Measurements from ENCODE around the gene ABCA2.

The ABCA2 gene

GRCh38 chr9:137026384-137026783 is 1.7 kb downstream of the ABCA2 start:
- ChIA-PET CTCF (no interaction called here), POLR2A (interaction anchor here (1.0 to 1.7 kb wide), 2 partner anchors 34 to 104 kb away, joined by 8 read pairs; partner anchors contain the start of gene PAXX)
- no peak for DNase-seq (ENCODE audit: extremely low spot score)
- TF ChIP-seq SUZ12 (IDR thresholded peaks at IDR 0.05) (no peak), FOXM1 (IDR thresholded peaks at IDR 0.05; ENCODE audit: borderline replicate concordance) (no peak), CTBP1 (IDR thresholded peaks at IDR 0.05; ENCODE audit: borderline replicate concordance) (no peak), TARDBP (IDR thresholded peaks at IDR 0.05) (no peak), ARNT (IDR thresholded peaks at IDR 0.05) (no peak), FOXA1 (IDR thresholded peaks at IDR 0.05) (no peak), LEF1 (IDR thresholded peaks at IDR 0.05; ENCODE audit: borderline replicate concordance) (no peak), HDGF (IDR thresholded peaks at IDR 0.05; ENCODE audit: borderline replicate concordance) (no peak)

- POLR2A ChIA-PET, result interaction anchor here (1.0 kb wide), 1 partner anchor 215 kb away, joined by 3 read pairs; no protein-coding TSS in a partner anchor
- DNase-seq (ENCODE audit: extremely low spot score), result no peak
- CTCF ChIA-PET, result no interaction called here
- TF ChIP-seq PKNOX1 (IDR thresholded peaks at IDR 0.05), result no peak
- no peak for TF ChIP-seq CTBP1 (IDR thresholded peaks at IDR 0.05; ENCODE audit: borderline replicate concordance)
- no peak for TF ChIP-seq L3MBTL2 (conservative IDR thresholded peaks at IDR 0.05)
- no peak for TF ChIP-seq SUZ12 (IDR thresholded peaks at IDR 0.05)
- no peak for TF ChIP-seq BHLHE40 (IDR thresholded peaks at IDR 0.05; ENCODE audit: borderline replicate concordance)
- TF ChIP-seq FOXM1 (IDR thresholded peaks at IDR 0.05; ENCODE audit: borderline replicate concordance), result no peak
- TF ChIP-seq FOXA1 (IDR thresholded peaks at IDR 0.05), result no peak
- TF ChIP-seq ELF4 (IDR thresholded peaks at IDR 0.05), result no peak
- TF ChIP-seq ARNT (IDR thresholded peaks at IDR 0.05), result no peak
- TF ChIP-seq ZNF384 (IDR thresholded peaks at IDR 0.05), result no peak
- no peak for TF ChIP-seq FOXK2 (IDR thresholded peaks at IDR 0.05)
- no peak for TF ChIP-seq LEF1 (IDR thresholded peaks at IDR 0.05; ENCODE audit: borderline replicate concordance)
These were observed 2.5 kb downstream of the ABCA2 start for GRCh38 chr9:137025517-137025966.

GRCh38 chr9:137023583-137023991 is 4.5 kb downstream of the ABCA2 start:
- no peak for DNase-seq (ENCODE audit: extremely low spot score)
- TF ChIP-seq CTBP1 (IDR thresholded peaks at IDR 0.05; ENCODE audit: borderline replicate concordance), result no peak
- TF ChIP-seq PKNOX1 (IDR thresholded peaks at IDR 0.05), result no peak
- TF ChIP-seq HDGF (IDR thresholded peaks at IDR 0.05; ENCODE audit: borderline replicate concordance), result no peak
- TF ChIP-seq FOXK2 (IDR thresholded peaks at IDR 0.05), result no peak
- no peak for TF ChIP-seq ARNT (IDR thresholded peaks at IDR 0.05)
- no peak for TF ChIP-seq NFRKB (IDR thresholded peaks at IDR 0.05)
- TF ChIP-seq SP1 (IDR thresholded peaks at IDR 0.05), result no peak
- no peak for TF ChIP-seq BHLHE40 (IDR thresholded peaks at IDR 0.05; ENCODE audit: borderline replicate concordance)
- TF ChIP-seq SUZ12 (IDR thresholded peaks at IDR 0.05), result no peak
- POLR2A ChIA-PET, result interaction anchor here (1.4 kb wide), 1 partner anchor 73 kb away, joined by 3 read pairs; no protein-coding TSS in a partner anchor
- CTCF ChIA-PET, result interaction anchor here (1.9 kb wide), 1 partner anchor 76 kb away, joined by 5 read pairs; no protein-coding TSS in a partner anchor

- POLR2A ChIA-PET, result interaction anchor here (1.2 to 1.4 kb wide), 2 partner anchors 30 to 72 kb away, joined by 3 read pairs; no protein-coding TSS in a partner anchor
- DNase-seq (ENCODE audit: extremely low spot score), result no peak
- CTCF ChIA-PET, result interaction anchor here (1.2 to 1.9 kb wide), 2 partner anchors 12 to 75 kb away, joined by 5 read pairs; no protein-coding TSS in a partner anchor
- no peak for TF ChIP-seq SUZ12 (IDR thresholded peaks at IDR 0.05)
- TF ChIP-seq BHLHE40 (IDR thresholded peaks at IDR 0.05; ENCODE audit: borderline replicate concordance), result no peak
- TF ChIP-seq TARDBP (IDR thresholded peaks at IDR 0.05), result no peak
- TF ChIP-seq HDGF (IDR thresholded peaks at IDR 0.05; ENCODE audit: borderline replicate concordance), result no peak
- TF ChIP-seq SP1 (IDR thresholded peaks at IDR 0.05), result no peak
- no peak for TF ChIP-seq NFRKB (IDR thresholded peaks at IDR 0.05)
These were observed 4.9 kb downstream of the ABCA2 start for GRCh38 chr9:137023157-137023556.

- TF ChIP-seq SP1 (IDR thresholded peaks at IDR 0.05) (no peak), ELF4 (IDR thresholded peaks at IDR 0.05) (no peak), BHLHE40 (IDR thresholded peaks at IDR 0.05; ENCODE audit: borderline replicate concordance) (no peak), L3MBTL2 (conservative IDR thresholded peaks at IDR 0.05) (no peak), PKNOX1 (IDR thresholded peaks at IDR 0.05) (no peak), FOXM1 (IDR thresholded peaks at IDR 0.05; ENCODE audit: borderline replicate concordance) (no peak), TARDBP (IDR thresholded peaks at IDR 0.05) (no peak), FOXK2 (IDR thresholded peaks at IDR 0.05) (no peak), HDGF (IDR thresholded peaks at IDR 0.05; ENCODE audit: borderline replicate concordance) (no peak), ZNF384 (IDR thresholded peaks at IDR 0.05) (no peak), FOXA1 (IDR thresholded peaks at IDR 0.05) (no peak), LEF1 (IDR thresholded peaks at IDR 0.05; ENCODE audit: borderline replicate concordance) (no peak)
- CTCF ChIA-PET, result interaction anchor here (1.2 to 1.9 kb wide), 2 partner anchors 13 to 75 kb away, joined by 5 read pairs; no protein-coding TSS in a partner anchor
- POLR2A ChIA-PET, result interaction anchor here (1.2 to 1.4 kb wide), 2 partner anchors 30 to 72 kb away, joined by 3 read pairs; no protein-coding TSS in a partner anchor
- DNase-seq (ENCODE audit: extremely low spot score), result no peak
These were observed 5.4 kb downstream of the ABCA2 start for GRCh38 chr9:137022662-137023008.

GRCh38 chr9:137021979-137022661 is 5.9 kb downstream of the ABCA2 start:
- 0 out of 2 replicates have a peak, but pooled peaks have one; percentile 28 for TF ChIP-seq HDGF (IDR thresholded peaks at IDR 0.05; ENCODE audit: borderline replicate concordance)
- no peak for TF ChIP-seq PKNOX1 (IDR thresholded peaks at IDR 0.05)
- no peak for TF ChIP-seq FOXM1 (IDR thresholded peaks at IDR 0.05; ENCODE audit: borderline replicate concordance)
- no peak for TF ChIP-seq LEF1 (IDR thresholded peaks at IDR 0.05; ENCODE audit: borderline replicate concordance)
- DNase-seq (ENCODE audit: extremely low spot score), result peak; percentile 94
- ChIA-PET CTCF (interaction anchor here (1.2 to 1.9 kb wide), 2 partner anchors 14 to 74 kb away, joined by 5 read pairs; no protein-coding TSS in a partner anchor), POLR2A (interaction anchor here (1.2 kb wide), 1 partner anchor 29 kb away, joined by 3 read pairs; no protein-coding TSS in a partner anchor)
